ENCODE data around the gene DPP10.

The DPP10 gene

DNA sequence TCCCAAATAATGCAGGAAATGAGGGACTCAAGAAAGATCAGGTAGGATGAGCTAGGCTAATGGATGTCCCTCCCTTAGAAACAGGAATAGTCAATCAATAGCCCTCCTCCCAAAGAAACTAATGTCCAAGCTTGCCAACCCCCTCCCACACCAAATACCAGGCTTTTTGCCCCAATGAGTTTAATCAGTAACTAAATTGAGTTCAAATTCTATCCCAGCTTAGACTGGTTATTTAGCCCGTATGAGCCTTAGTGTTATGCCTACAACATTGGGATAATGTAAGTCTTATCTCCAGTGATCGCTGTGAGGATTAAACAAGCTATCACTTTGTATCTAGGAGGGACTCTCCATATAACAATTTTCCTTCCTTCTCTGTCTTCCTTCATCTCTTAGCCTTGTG lies 310.7 kb downstream of the DPP10 start:
- no peak overlapping the region for H3K27ac ChIP-seq
- DNase-seq (ENCODE audit: low spot score), result no peak
- ChIA-PET CTCF (no interaction called here), POLR2A (ENCODE audit: low non-redundant PET) (no interaction called here)
- TF ChIP-seq, protein P1, sequence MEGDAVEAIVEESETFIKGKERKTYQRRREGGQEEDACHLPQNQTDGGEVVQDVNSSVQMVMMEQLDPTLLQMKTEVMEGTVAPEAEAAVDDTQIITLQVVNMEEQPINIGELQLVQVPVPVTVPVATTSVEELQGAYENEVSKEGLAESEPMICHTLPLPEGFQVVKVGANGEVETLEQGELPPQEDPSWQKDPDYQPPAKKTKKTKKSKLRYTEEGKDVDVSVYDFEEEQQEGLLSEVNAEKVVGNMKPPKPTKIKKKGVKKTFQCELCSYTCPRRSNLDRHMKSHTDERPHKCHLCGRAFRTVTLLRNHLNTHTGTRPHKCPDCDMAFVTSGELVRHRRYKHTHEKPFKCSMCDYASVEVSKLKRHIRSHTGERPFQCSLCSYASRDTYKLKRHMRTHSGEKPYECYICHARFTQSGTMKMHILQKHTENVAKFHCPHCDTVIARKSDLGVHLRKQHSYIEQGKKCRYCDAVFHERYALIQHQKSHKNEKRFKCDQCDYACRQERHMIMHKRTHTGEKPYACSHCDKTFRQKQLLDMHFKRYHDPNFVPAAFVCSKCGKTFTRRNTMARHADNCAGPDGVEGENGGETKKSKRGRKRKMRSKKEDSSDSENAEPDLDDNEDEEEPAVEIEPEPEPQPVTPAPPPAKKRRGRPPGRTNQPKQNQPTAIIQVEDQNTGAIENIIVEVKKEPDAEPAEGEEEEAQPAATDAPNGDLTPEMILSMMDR (conservative IDR thresholded peaks at IDR 0.05; ENCODE audit: low read depth), result no peak

- ChIA-PET CTCF (no interaction called here), POLR2A (ENCODE audit: low non-redundant PET) (no interaction called here)
- no peak overlapping the region for H3K27ac ChIP-seq
- TF ChIP-seq, protein P1 (conservative IDR thresholded peaks at IDR 0.05; ENCODE audit: low read depth), result no peak
- no peak for DNase-seq (ENCODE audit: low spot score)
Measured at GRCh38 chr2:114754907-114755563, 312.6 kb downstream of the DPP10 start.

GRCh38 chr2:114762376-114762775 lies 319.9 kb downstream of the DPP10 start:
- TF ChIP-seq, protein P1 (conservative IDR thresholded peaks at IDR 0.05; ENCODE audit: low read depth), result no peak
- no peak overlapping the region for H3K27ac ChIP-seq
- CTCF ChIA-PET, result interaction anchor here (0.6 to 1.4 kb wide), 3 partner anchors 70 to 564 kb away, joined by 3 to 4 read pairs (median 3); no protein-coding TSS in a partner anchor
- no peak for DNase-seq (ENCODE audit: low spot score)
- POLR2A ChIA-PET (ENCODE audit: low non-redundant PET), result no interaction called here

- no peak overlapping the region for H3K27ac ChIP-seq
- no peak for DNase-seq (ENCODE audit: low spot score)
- CTCF ChIA-PET, result no interaction called here
- TF ChIP-seq, protein P1 (conservative IDR thresholded peaks at IDR 0.05; ENCODE audit: low read depth), result no peak
- POLR2A ChIA-PET (ENCODE audit: low non-redundant PET), result no interaction called here
Measured at GRCh38 chr2:114762986-114763385, 320.5 kb downstream of the DPP10 start.

DNA sequence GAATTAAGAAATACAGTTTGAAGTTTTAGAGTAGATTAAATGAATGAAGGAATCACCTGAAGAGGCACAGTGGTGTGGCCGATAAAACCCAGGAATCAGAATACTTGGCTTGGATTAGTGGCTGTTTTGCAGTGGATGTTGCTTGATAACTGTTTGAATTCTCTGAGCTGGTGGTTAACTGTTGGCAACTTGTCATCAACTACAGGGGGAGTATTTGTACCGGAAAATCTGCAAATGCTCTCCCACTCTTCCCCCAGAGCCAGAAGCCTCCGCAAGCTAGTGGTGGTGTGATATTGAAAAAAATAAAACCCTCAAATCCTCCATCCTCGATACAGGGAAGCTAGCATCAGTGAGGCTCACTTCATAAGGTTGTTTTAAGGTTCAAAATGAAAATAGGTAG lies 326.7 kb downstream of the DPP10 start:
- DNase-seq (ENCODE audit: low spot score), result no peak
- TF ChIP-seq, protein P1 (conservative IDR thresholded peaks at IDR 0.05; ENCODE audit: low read depth), result no peak
- H3K27ac ChIP-seq, result no peak overlapping the region
- POLR2A ChIA-PET (ENCODE audit: low non-redundant PET), result no interaction called here
- CTCF ChIA-PET, result interaction anchor here (0.6 kb wide), 1 partner anchor 1668 kb away, joined by 3 read pairs; no protein-coding TSS in a partner anchor

- CTCF ChIA-PET, result no interaction called here
Measured at GRCh38 chr2:114769991-114770390, 327.6 kb downstream of the DPP10 start.

More at GRCh38 chr2:114769991-114770390, 327.6 kb downstream of the DPP10 start:
- H3K27ac ChIP-seq, result no peak overlapping the region
- TF ChIP-seq, protein P1 (conservative IDR thresholded peaks at IDR 0.05; ENCODE audit: low read depth), result no peak
- DNase-seq (ENCODE audit: low spot score), result no peak
- POLR2A ChIA-PET (ENCODE audit: low non-redundant PET), result no interaction called here
